GM12865 (cell line): ENCODE measurements around the gene SLC25A48.

Source experiments
- DNase-seq: peaks from one replicate; pipeline ENCODE4 v3.0.0; 2010; ENCODE audit warnings: low read depth
- H3K4me3 ChIP-seq: 2 replicates; pipeline ENCODE4 v1.5.1; 2011; ENCODE audit warnings: mild to moderate bottlenecking, low read depth, low read length, control low read depth
- TF ChIP-seq, protein P1 (sequence below): IDR thresholded peaks from 2 replicates; pipeline ENCODE4 v1.5.1; 2011; ENCODE audit warnings: low read length, control low read depth, low read depth, inconsistent platforms; ENCODE audit not compliant: insufficient read depth; ENCODE audit errors: missing control alignments

SLC25A48 gene

DNA sequence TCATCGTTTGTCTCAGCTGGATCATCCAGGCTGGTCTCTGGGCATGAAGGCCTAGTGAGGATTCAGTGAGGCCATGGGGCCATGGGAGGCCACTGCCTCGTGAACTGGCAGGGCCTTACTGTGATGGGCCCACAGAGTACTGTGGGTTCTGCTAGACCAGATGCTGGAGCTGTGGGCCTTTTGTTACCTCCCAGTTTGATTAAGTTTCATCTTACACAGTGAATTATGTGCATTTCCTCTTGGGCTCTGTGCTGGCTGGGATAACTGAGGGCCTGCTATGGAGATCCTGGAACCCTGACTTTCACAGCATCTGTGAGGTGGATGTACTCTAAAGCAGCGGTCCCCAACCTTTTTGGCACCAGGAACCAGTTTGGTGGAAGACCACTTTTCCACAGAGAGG lies 19.7 kb upstream of the SLC25A48 start:
- H3K4me3 ChIP-seq = no peak overlapping the region
- no peak for DNase-seq
- TF ChIP-seq, protein P1, sequence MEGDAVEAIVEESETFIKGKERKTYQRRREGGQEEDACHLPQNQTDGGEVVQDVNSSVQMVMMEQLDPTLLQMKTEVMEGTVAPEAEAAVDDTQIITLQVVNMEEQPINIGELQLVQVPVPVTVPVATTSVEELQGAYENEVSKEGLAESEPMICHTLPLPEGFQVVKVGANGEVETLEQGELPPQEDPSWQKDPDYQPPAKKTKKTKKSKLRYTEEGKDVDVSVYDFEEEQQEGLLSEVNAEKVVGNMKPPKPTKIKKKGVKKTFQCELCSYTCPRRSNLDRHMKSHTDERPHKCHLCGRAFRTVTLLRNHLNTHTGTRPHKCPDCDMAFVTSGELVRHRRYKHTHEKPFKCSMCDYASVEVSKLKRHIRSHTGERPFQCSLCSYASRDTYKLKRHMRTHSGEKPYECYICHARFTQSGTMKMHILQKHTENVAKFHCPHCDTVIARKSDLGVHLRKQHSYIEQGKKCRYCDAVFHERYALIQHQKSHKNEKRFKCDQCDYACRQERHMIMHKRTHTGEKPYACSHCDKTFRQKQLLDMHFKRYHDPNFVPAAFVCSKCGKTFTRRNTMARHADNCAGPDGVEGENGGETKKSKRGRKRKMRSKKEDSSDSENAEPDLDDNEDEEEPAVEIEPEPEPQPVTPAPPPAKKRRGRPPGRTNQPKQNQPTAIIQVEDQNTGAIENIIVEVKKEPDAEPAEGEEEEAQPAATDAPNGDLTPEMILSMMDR = no peak

DNA sequence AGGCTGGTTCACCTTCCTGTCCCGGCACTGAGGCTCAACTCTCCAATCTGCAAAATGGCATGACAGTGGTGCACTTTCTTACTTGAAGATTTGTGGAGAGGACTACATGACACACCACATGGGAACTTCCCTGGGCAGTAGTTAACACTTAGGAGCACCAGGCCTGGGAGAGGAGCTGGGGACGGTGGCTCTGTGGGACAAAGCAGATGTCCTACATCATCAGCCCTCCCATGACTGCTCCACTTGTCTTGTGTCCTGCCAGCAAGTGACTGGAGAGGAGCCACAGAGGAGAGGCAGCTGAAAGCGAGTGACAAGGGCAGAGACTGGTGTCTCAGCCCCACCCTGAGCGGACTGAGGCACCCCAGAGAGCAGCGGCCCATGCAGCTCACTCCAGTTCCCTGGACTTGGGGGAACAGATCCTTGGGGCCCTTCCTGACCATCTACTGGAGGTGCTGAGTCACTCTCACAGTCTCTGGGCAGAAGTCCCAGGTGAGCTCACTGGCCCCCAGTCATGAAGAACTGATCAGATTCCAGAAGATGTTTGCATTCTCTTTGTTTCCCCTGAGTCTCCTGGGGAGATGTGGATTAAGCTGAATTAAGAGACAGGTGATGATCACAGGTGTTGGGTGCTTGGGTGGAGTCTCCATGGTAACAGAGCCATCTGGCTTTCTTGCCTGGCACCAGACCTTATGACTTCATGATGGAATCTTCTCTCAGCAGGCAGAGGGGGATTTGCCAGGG lies 13.2 kb upstream of the SLC25A48 start:
- TF ChIP-seq, protein P1 = no peak
- no peak overlapping the region for H3K4me3 ChIP-seq
- no peak for DNase-seq

- no peak for DNase-seq
- TF ChIP-seq, protein P1 = no peak
- no peak overlapping the region for H3K4me3 ChIP-seq
Measured at GRCh38 chr5:135821802-135822201, 12.7 kb upstream of the SLC25A48 start.

GRCh38 chr5:135822286-135822685 lies 12.2 kb upstream of the SLC25A48 start:
- TF ChIP-seq, protein P1 = no peak
- DNase-seq = no peak
- no peak overlapping the region for H3K4me3 ChIP-seq

GRCh38 chr5:135822959-135823358 lies 11.5 kb upstream of the SLC25A48 start:
- no peak overlapping the region for H3K4me3 ChIP-seq
- no peak for DNase-seq
- TF ChIP-seq, protein P1 = no peak

- no peak for DNase-seq
- TF ChIP-seq, protein P1 = no peak
- no peak overlapping the region for H3K4me3 ChIP-seq
Measured at GRCh38 chr5:135823881-135824280, 10.6 kb upstream of the SLC25A48 start.

- no peak for DNase-seq
- H3K4me3 ChIP-seq = no peak overlapping the region
- TF ChIP-seq, protein P1 = no peak
Measured at GRCh38 chr5:135824541-135825041, 9.9 kb upstream of the SLC25A48 start.
